ENCODE measurements around the gene ACTL10. TPM values are rescaled to one million over a fixed set of nuclear protein-coding genes. Genes with fewer than 3 reads are reported as not detected.

ACTL10 gene
- total RNA-seq, 1 donor from 2014 or later: 3.6 TPM

DNA sequence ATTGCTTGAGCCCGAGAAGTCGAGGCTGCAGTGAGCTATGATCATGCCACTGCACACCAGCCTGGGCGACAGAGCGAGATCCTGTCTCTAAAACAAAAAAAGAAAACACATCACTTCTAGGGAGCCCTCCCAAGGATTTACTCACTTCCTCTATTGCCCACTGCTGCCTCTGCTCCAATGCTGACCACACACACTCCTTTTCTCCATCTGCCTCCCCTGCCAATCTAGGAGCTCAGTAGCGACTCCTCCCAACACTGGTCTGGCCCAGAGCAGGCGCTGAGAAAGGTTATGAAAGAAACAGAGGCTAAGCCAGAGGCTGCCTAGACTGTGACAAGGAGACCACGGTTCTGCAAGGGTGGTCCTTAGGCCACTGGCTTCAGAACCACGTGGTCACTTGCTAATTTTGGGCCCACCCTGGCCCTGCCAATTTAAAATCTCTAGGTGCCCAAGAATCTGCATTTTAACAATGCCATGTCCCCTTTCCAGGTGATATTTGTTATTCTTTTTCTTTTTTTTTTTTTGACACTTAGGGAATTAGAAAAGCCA, 20.7 kb downstream of the ACTL10 start:
- TF ChIP-seq, protein P1, sequence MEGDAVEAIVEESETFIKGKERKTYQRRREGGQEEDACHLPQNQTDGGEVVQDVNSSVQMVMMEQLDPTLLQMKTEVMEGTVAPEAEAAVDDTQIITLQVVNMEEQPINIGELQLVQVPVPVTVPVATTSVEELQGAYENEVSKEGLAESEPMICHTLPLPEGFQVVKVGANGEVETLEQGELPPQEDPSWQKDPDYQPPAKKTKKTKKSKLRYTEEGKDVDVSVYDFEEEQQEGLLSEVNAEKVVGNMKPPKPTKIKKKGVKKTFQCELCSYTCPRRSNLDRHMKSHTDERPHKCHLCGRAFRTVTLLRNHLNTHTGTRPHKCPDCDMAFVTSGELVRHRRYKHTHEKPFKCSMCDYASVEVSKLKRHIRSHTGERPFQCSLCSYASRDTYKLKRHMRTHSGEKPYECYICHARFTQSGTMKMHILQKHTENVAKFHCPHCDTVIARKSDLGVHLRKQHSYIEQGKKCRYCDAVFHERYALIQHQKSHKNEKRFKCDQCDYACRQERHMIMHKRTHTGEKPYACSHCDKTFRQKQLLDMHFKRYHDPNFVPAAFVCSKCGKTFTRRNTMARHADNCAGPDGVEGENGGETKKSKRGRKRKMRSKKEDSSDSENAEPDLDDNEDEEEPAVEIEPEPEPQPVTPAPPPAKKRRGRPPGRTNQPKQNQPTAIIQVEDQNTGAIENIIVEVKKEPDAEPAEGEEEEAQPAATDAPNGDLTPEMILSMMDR (IDR thresholded peaks at IDR 0.05; ENCODE audit: insufficient read depth, low read length, poor library complexity, severe bottlenecking): no peak
- no peaks in the 10 kb centered on the region for H3K36me3 ChIP-seq (ENCODE audit: control insufficient read depth, insufficient read depth, low read length)
- H3K27me3 ChIP-seq (ENCODE audit: control insufficient read depth, insufficient read depth, low read length): no peaks in the 10 kb centered on the region
- no peak overlapping the region for H3K4me3 ChIP-seq (ENCODE audit: low read depth, low read length)
- no peak for DNase-seq (ENCODE audit: low read depth)

DNA sequence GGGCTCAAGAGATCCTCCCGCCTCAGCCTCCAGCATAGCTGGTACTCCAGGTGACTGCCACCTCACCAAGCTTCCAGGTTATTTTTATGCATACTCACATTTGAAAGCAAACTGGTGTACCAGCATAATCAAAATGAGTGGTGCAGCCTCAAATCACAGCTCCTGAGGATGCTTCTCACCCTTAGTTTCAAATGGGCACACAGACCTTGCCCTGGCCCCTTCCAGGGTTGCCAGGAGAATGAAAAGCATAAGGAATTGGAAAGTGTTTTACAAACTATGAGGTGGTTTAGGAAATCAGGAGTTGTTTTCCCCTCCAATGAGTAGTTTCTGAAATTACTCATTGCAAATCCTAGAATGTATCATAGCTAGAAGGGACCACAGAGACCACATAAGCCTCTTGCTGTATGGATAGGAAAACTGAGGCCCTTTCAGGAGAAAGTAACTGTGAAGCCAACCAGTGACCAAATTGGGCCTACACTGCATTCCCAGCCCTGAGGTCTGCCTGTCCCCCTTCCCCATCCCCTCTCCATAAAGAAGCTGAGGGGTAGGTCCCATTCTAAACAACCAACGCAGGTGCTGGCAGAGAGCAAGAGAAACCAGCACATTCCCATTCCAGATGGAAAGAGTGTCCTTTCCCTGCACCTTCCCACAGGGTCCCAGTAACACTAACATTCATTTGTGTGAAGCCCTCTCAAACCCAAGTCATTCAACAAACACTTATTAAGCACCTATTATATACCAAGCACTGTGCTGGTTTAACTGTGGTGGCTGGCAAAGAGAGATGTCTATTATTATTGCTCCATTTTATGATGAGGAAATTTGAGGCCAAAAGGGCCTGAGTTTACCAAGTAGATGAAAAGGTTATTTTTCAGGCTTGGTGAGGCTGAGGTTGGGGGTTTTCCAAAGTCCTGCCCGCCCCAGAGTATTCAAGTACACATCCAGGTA, 21.5 kb downstream of the ACTL10 start:
- TF ChIP-seq, protein P1 (IDR thresholded peaks at IDR 0.05; ENCODE audit: insufficient read depth, low read length, poor library complexity, severe bottlenecking): no peak
- Histone ChIP-seq H3K27me3 (ENCODE audit: control insufficient read depth, insufficient read depth, low read length) (no peaks in the 10 kb centered on the region), H3K36me3 (ENCODE audit: control insufficient read depth, insufficient read depth, low read length) (no peaks in the 10 kb centered on the region), H3K4me3 (ENCODE audit: low read depth, low read length) (no peak overlapping the region)
- DNase-seq (ENCODE audit: low read depth): no peak

DNA sequence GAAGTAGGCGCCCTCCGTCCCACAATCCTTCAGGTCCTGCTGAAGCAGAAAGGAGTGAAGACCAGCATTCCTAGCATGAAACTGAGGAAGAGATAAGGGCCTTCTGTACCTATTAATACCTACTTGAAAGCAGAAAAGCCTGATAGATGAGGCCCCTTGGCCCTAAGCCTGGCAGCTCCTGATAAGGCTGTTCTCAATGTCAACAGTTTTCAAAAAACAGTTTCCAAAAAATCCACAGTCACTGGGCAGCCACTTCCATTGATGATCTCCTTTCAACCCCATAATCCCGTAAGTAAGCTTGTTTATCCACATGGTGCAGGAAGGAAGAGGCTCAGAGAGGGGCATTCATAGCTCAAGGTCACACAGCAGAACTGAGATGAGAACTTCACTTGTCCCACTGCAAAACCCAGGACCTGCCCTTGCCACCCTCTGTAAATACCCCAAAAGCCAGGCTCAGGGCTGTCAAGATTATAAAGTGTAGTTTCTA, 22.2 kb downstream of the ACTL10 start:
- no peaks in the 10 kb centered on the region for H3K36me3 ChIP-seq (ENCODE audit: control insufficient read depth, insufficient read depth, low read length)
- TF ChIP-seq, protein P1 (IDR thresholded peaks at IDR 0.05; ENCODE audit: insufficient read depth, low read length, poor library complexity, severe bottlenecking): no peak
- no peaks in the 10 kb centered on the region for H3K27me3 ChIP-seq (ENCODE audit: control insufficient read depth, insufficient read depth, low read length)
- no peak for DNase-seq (ENCODE audit: low read depth)
- no peak overlapping the region for H3K4me3 ChIP-seq (ENCODE audit: low read depth, low read length)

DNA sequence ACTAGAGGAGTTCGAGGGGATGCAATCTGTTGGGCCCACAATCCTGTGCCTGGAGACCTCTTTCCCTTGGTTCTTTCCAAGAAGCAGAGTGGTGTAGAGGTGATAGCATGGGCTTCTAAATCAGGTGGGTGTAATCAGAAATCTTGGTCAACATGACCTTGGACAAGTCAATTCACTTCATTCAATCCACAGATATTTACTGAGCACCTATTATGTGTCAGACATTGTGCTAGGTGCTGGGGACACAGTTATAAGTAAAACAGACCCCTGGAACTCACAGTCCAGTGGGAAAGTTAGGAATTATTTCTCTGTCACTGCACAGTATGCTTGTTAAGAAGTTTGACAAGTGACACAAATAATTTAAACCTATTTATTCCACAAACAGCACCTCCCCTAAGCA, 22.8 kb downstream of the ACTL10 start:
- no peak for DNase-seq (ENCODE audit: low read depth)
- H3K4me3 ChIP-seq (ENCODE audit: low read depth, low read length): no peak overlapping the region
- H3K36me3 ChIP-seq (ENCODE audit: control insufficient read depth, insufficient read depth, low read length): no peaks in the 10 kb centered on the region
- no peaks in the 10 kb centered on the region for H3K27me3 ChIP-seq (ENCODE audit: control insufficient read depth, insufficient read depth, low read length)
- TF ChIP-seq, protein P1 (IDR thresholded peaks at IDR 0.05; ENCODE audit: insufficient read depth, low read length, poor library complexity, severe bottlenecking): no peak

DNA sequence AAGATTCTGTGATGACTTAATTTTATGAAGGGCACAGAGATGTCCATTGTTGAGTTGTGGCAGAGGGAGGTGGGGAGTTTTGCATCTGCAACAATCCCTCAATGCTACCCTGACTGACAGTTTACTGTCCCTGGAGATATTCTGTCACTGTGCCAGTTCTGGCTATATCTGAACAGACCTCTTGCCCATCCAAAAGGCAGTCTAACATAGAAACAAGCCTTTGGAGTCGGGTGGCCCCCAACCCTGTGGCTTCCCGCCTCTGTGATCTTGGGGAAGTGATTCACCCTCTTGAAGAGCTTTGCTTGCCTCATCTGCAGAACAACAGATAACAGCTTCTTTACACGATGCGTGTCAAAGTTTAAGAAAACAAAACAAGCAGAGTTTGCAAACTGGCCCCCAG, 23.2 kb downstream of the ACTL10 start:
- H3K27me3 ChIP-seq (ENCODE audit: control insufficient read depth, insufficient read depth, low read length): no peaks in the 10 kb centered on the region
- H3K36me3 ChIP-seq (ENCODE audit: control insufficient read depth, insufficient read depth, low read length): no peaks in the 10 kb centered on the region
- no peak overlapping the region for H3K4me3 ChIP-seq (ENCODE audit: low read depth, low read length)
- TF ChIP-seq, protein P1 (IDR thresholded peaks at IDR 0.05; ENCODE audit: insufficient read depth, low read length, poor library complexity, severe bottlenecking): no peak
- DNase-seq (ENCODE audit: low read depth): no peak

Data from kidney epithelial cell (primary cell).